ENCODE data around the gene C1QTNF8.

GRCh38 chr16:1048442-1049112 lies 47.5 kb downstream of the C1QTNF8 start:
- TF ChIP-seq CTCF (IDR thresholded peaks at IDR 0.05; ENCODE audit: low read length) = no peak
- TF ChIP-seq EZH2 (IDR thresholded peaks at IDR 0.05; ENCODE audit: borderline replicate concordance, low read length) = no peak

All from OCI-LY1 (cell line).